Activated naive CD4-positive, alpha-beta T cell treated with anti-CD3 and anti-CD28 coated beads, Interleukin-2, amount 50 U/mL, for 24 hours (primary cell): ENCODE results near the gene OR5AU1.
A peak's percentile ranks its signal among the peaks of the same experiment; 100 is the strongest.

Source experiments
- H3K27ac Mint-ChIP-seq: one replicate; pipeline ENCODE4 v1.8.0; 2021; ENCODE audit warnings: mild to moderate bottlenecking, mixed read lengths
- H3K27me3 Mint-ChIP-seq: one replicate; pipeline ENCODE4 v1.8.0; 2021; ENCODE audit warnings: mixed read lengths
- H3K36me3 Mint-ChIP-seq: one replicate; pipeline ENCODE4 v1.8.0; 2021; ENCODE audit warnings: mixed read lengths
- H3K4me1 Mint-ChIP-seq: one replicate; pipeline ENCODE4 v1.8.0; 2021; ENCODE audit warnings: mixed read lengths
- H3K4me3 Mint-ChIP-seq: one replicate; pipeline ENCODE4 v1.8.0; 2021; ENCODE audit warnings: mild to moderate bottlenecking, mixed read lengths
- H3K9me3 Mint-ChIP-seq: one replicate; pipeline ENCODE4 v1.8.0; 2021; ENCODE audit warnings: mixed read lengths

Gene OR5AU1

DNA sequence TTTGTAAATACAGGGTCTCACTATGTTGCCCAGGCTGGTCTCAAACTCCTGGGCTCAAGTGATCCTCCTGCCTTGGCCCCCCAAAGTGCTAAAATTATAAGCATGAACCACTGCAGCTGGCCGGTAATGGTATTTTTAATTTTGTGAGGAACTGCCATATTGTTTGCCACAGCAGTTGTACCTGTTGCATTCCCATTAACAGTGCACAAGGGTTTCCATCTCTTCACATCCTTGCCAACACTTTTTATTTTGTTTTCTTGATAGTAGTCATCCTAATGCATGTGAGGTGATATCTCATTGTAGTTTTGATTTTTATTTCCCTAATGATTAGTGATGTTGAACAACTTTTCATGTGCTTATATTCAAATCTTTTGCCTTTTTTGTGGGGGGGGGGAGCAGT lies 13.5 kb downstream of the OR5AU1 start:
- Mint-ChIP-seq H3K4me1 (no peaks in the 10 kb centered on the region), H3K36me3 (no peaks in the 10 kb centered on the region), H3K27me3 (peaks cover 7% of the 10 kb centered on the region), H3K4me3 (no peak overlapping the region), H3K27ac (no peak overlapping the region), H3K9me3 (peaks cover 12% of the 10 kb centered on the region)

DNA sequence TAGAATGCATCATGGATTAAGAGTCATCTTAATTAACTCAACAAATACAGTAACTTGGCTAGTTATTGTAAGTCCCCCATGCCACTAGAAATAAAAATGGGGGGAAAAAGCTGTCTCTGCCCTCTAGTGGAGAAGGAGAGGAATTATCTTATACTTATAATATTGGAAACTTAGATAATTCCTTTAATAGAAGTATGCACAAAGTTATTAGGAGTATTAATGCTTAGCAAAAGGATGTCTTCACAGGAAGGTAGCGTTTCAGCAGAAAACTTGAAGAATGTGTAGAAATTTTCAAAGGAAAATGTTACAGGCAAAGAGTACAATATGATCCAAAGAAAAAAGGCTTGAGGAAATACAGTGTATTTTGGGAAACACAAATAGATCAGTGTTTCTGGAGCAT lies 19.8 kb downstream of the OR5AU1 start:
- Mint-ChIP-seq H3K9me3 (no peaks in the 10 kb centered on the region), H3K27me3 (no peaks in the 10 kb centered on the region), H3K36me3 (no peaks in the 10 kb centered on the region), H3K4me3 (no peak overlapping the region), H3K27ac (no peak overlapping the region), H3K4me1 (no peaks in the 10 kb centered on the region)

- H3K27ac Mint-ChIP-seq: no peak overlapping the region
- no peaks in the 10 kb centered on the region for H3K4me1 Mint-ChIP-seq
- no peaks in the 10 kb centered on the region for H3K9me3 Mint-ChIP-seq
- no peak overlapping the region for H3K4me3 Mint-ChIP-seq
- H3K36me3 Mint-ChIP-seq: no peaks in the 10 kb centered on the region
- no peaks in the 10 kb centered on the region for H3K27me3 Mint-ChIP-seq
Measured at GRCh38 chr14:21133901-21134300, 22.0 kb downstream of the OR5AU1 start.

- Mint-ChIP-seq H3K9me3 (no peaks in the 10 kb centered on the region), H3K4me3 (no peak overlapping the region), H3K27me3 (peaks cover 2% of the 10 kb centered on the region)
Measured at GRCh38 chr14:21123429-21123828, 32.4 kb downstream of the OR5AU1 start.

GRCh38 chr14:21121122-21121521 lies 34.7 kb downstream of the OR5AU1 start:
- Mint-ChIP-seq H3K9me3 (no peaks in the 10 kb centered on the region), H3K4me1 (no peaks in the 10 kb centered on the region), H3K4me3 (no peak overlapping the region), H3K27me3 (peaks cover 2% of the 10 kb centered on the region), H3K27ac (no peak overlapping the region), H3K36me3 (no peaks in the 10 kb centered on the region)

More at GRCh38 chr14:21123429-21123828, 32.4 kb downstream of the OR5AU1 start:
- Mint-ChIP-seq H3K27ac (no peak overlapping the region), H3K36me3 (no peaks in the 10 kb centered on the region), H3K4me1 (no peaks in the 10 kb centered on the region)

- Mint-ChIP-seq H3K27ac (no peak overlapping the region), H3K27me3 (peaks cover 2% of the 10 kb centered on the region), H3K4me1 (no peaks in the 10 kb centered on the region), H3K36me3 (no peaks in the 10 kb centered on the region), H3K9me3 (no peaks in the 10 kb centered on the region), H3K4me3 (no peak overlapping the region)
Measured at GRCh38 chr14:21120686-21121085, 35.2 kb downstream of the OR5AU1 start.

DNA sequence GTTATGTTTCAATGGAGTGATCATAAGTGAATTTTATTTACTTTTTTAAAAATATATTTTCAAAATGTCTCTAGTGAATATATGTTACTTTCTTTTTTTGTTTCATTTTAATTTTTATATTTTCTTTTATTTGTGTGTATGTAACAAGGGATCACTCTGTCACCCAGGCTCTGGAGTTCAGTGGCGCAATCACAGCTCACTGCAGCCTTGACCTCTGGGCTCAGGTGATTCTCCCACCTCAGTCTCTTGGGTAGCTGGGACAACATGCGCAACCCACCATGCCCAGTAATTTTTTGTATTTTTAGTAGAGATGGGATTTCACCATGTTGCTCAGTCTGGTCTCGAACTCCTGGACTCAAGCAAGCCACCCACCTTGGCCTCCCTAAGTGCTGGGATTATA lies 36.9 kb downstream of the OR5AU1 start:
- Mint-ChIP-seq H3K4me1 (no peaks in the 10 kb centered on the region), H3K4me3 (no peak overlapping the region), H3K27me3 (peaks cover 2% of the 10 kb centered on the region), H3K27ac (no peak overlapping the region), H3K36me3 (no peaks in the 10 kb centered on the region), H3K9me3 (no peaks in the 10 kb centered on the region)

- no peaks in the 10 kb centered on the region for H3K36me3 Mint-ChIP-seq
- no peak overlapping the region for H3K27ac Mint-ChIP-seq
Measured at GRCh38 chr14:21113369-21113768, 42.5 kb downstream of the OR5AU1 start.

DNA sequence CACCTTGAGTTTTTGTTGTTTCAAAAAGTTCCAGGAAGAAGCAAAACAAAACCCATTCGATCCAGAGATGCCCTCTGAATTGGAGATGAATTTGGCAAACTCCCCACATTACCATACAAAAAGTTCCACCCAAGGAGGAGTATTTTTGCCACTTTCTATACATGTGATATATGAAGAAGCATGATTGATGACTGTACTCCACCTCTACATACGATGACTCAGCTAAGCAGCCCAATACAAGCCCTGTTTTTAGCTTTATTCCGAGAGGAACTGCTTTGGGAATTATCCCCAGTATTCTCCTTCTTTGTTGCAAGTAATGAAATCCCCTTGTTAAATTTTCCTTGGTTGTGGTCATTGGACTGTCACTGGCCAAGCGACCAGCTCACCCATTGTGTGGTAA lies 43.6 kb downstream of the OR5AU1 start:
- no peaks in the 10 kb centered on the region for H3K9me3 Mint-ChIP-seq
- no peaks in the 10 kb centered on the region for H3K27me3 Mint-ChIP-seq
- no peak overlapping the region for H3K4me3 Mint-ChIP-seq
- no peaks in the 10 kb centered on the region for H3K36me3 Mint-ChIP-seq
- no peak overlapping the region for H3K27ac Mint-ChIP-seq
- H3K4me1 Mint-ChIP-seq: no peaks in the 10 kb centered on the region

More at GRCh38 chr14:21113369-21113768, 42.5 kb downstream of the OR5AU1 start:
- no peaks in the 10 kb centered on the region for H3K27me3 Mint-ChIP-seq
- H3K4me1 Mint-ChIP-seq: no peaks in the 10 kb centered on the region
- no peaks in the 10 kb centered on the region for H3K9me3 Mint-ChIP-seq
- no peak overlapping the region for H3K4me3 Mint-ChIP-seq

DNA sequence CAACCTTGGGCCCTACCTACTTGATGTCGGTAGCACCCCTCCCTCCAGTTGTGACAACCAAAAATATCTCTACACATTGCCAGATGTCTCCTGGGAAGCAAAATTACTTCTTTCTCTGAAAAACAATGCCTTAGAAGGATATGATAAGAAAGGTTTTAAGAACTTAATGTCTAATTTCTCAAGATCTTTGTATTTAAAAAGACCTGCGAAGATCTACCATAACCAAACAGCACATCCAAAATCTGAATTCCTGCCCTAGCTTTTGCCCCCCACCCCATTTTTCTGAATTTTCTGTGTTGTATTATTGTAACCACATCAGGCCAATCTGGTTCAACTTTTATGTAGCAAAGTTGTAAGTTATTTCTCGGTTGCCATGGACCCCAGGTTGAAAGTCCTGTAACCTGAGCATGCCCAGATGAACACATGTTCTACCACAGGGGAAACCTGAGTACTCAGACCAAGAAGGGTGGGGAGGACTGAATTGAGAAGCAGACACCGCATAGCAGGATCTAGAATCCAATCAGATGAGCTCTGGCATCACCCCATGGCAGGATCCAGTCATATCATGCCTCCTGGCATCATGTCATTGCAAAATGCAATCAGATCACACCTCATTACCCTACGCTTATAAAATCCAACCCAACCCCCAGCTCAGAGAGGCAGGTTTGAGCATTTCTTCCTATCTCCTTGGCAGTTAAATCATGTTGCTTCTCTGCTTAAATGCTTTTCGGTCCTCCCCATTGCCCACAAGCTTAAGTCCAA lies 46.3 kb downstream of the OR5AU1 start:
- no peak overlapping the region for H3K27ac Mint-ChIP-seq
- peaks cover 9% of the 10 kb centered on the region for H3K4me1 Mint-ChIP-seq
- H3K4me3 Mint-ChIP-seq: no peak overlapping the region
- H3K9me3 Mint-ChIP-seq: no peaks in the 10 kb centered on the region
- H3K36me3 Mint-ChIP-seq: no peaks in the 10 kb centered on the region
- H3K27me3 Mint-ChIP-seq: no peaks in the 10 kb centered on the region

DNA sequence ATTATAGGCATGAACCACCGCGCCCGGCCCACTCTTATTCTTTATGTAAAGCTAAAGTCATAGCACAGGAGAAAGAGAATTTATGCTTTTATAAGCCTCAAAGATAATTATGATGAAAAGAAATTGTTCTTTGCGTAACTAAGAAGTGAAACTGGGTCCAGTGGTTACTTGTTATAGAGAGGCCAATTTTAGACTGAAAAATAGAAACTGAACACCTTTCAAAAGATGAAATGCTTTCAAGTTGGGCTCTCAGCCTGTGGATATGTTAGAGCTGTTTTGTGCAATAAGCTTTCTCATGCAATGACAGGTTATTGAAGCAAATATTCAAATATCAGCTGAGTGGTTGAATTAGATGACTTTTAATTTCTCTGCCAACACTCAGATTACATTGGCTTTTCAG lies 47.1 kb downstream of the OR5AU1 start:
- Mint-ChIP-seq H3K4me3 (no peak overlapping the region), H3K36me3 (no peaks in the 10 kb centered on the region), H3K9me3 (no peaks in the 10 kb centered on the region), H3K27me3 (no peaks in the 10 kb centered on the region), H3K27ac (no peak overlapping the region), H3K4me1 (peaks cover 11% of the 10 kb centered on the region)

DNA sequence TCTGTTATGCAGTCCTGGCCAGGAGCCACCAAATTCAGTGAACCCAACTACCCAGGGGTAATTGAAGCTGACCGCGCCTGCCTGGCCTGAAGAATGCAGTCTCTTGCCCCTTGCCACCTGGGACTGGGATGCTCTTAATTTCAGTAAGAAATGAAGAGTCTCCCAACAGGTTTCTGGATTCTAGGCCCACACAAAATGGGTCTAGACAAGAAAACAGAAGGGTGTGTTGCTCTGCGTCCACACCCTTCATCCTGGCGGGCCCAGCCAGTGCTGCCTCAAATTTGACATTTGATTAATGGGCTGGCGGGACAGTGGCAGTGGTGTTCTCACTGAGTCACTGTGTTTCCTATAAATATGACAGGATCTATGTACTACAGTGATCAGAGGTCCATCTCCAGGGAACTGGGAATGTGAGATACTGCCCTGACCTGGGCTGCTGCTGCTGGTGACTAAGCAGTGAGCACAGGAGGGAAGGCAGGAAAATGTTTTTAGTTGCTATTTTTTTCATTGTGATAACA lies 48.5 kb downstream of the OR5AU1 start:
- H3K27ac Mint-ChIP-seq: no peak overlapping the region

DNA sequence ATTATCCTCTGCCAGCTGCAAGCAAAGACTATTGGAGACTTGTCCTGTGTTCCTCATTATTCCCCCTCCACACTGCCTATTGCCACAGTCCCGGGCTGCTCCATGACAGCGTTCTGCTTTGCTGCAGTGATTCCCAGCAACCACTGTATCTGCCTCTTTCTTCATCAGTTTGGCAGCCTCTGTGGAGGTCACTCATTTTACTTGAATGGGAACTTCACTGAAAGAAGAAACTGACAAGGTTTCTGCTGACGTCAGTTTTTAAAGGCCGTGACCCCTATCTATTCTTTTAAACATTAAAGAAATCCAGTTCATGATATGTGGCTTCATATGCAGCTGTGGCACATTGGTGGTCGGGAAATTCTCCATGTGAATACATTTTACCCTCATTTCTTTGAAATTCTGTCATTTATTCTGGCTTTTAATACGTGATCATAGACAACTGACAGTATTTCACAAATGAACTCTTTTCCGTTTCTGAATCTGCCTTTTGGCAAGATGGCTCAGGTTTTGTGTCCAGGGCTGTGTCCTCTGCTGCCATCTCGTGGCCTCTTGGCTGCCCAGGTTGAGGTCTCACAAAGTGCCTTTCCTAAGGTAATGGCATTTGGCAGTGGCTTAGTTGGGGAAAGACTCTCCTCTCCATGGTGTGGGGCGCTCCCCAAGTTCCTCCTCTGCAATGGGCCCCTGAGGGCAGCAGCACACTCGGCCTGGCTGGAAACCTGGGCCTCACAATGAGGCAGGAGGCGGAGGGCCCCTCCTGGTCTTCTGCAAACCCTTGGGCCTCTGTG lies 49.2 kb downstream of the OR5AU1 start:
- Mint-ChIP-seq H3K27ac (no peak overlapping the region), H3K36me3 (no peaks in the 10 kb centered on the region), H3K4me3 (peak overlapping the region; percentile 38), H3K27me3 (no peaks in the 10 kb centered on the region), H3K4me1 (peaks cover 20% of the 10 kb centered on the region), H3K9me3 (no peaks in the 10 kb centered on the region)

More for the DNA sequence above, 48.5 kb downstream of the OR5AU1 start:
- H3K36me3 Mint-ChIP-seq: no peaks in the 10 kb centered on the region
- H3K4me1 Mint-ChIP-seq: peaks cover 20% of the 10 kb centered on the region
- H3K27me3 Mint-ChIP-seq: no peaks in the 10 kb centered on the region
- no peak overlapping the region for H3K4me3 Mint-ChIP-seq
- H3K9me3 Mint-ChIP-seq: no peaks in the 10 kb centered on the region

- H3K36me3 Mint-ChIP-seq: no peaks in the 10 kb centered on the region
Measured at GRCh38 chr14:21106176-21106497, 49.7 kb downstream of the OR5AU1 start.

GRCh38 chr14:21105095-21105494 lies 50.8 kb downstream of the OR5AU1 start:
- Mint-ChIP-seq H3K9me3 (no peaks in the 10 kb centered on the region), H3K4me3 (no peak overlapping the region), H3K27ac (no peak overlapping the region), H3K27me3 (no peaks in the 10 kb centered on the region), H3K36me3 (no peaks in the 10 kb centered on the region), H3K4me1 (peaks cover 20% of the 10 kb centered on the region)

More at GRCh38 chr14:21106176-21106497, 49.7 kb downstream of the OR5AU1 start:
- H3K9me3 Mint-ChIP-seq: no peaks in the 10 kb centered on the region
- no peak overlapping the region for H3K4me3 Mint-ChIP-seq
- peaks cover 20% of the 10 kb centered on the region for H3K4me1 Mint-ChIP-seq
- H3K27ac Mint-ChIP-seq: no peak overlapping the region
- no peaks in the 10 kb centered on the region for H3K27me3 Mint-ChIP-seq
